Measurements from ENCODE around the gene COL6A3. TPM values are rescaled to one million over a fixed set of nuclear protein-coding genes. Genes with fewer than 3 reads are reported as not detected.

Gene COL6A3
- total RNA-seq, 2 donors from 2014 or later: 1.9 to 2.6 TPM

- peak overlapping the region; percentile 92 for H3K27ac Mint-ChIP-seq
- no peaks in the 10 kb centered on the region for H3K36me3 Mint-ChIP-seq (ENCODE audit: low read depth)
- ATAC-seq: peak; percentile 77
- H3K27me3 Mint-ChIP-seq: no peaks in the 10 kb centered on the region
- H3K9me3 ChIP-seq (ENCODE audit: control insufficient read depth, low read length, poor library complexity, severe bottlenecking): no peaks in the 10 kb centered on the region
- peaks cover 62% of the 10 kb centered on the region for H3K4me1 Mint-ChIP-seq
- DNase-seq: peak; percentile 28 to 51 (median 35)
- H3K4me3 Mint-ChIP-seq: peak overlapping the region; percentile 89
Measured at GRCh38 chr2:237434866-237435311, 20.9 kb upstream of the COL6A3 start.

GRCh38 chr2:237433920-237434676, 20.1 kb upstream of the COL6A3 start:
- Mint-ChIP-seq H3K4me3 (peak overlapping the region; percentile 89), H3K27ac (peak overlapping the region; percentile 92), H3K4me1 (peaks cover 70% of the 10 kb centered on the region), H3K27me3 (no peaks in the 10 kb centered on the region), H3K36me3 (ENCODE audit: low read depth) (no peaks in the 10 kb centered on the region)
- ATAC-seq (peak; percentile 21), DNase-seq (no peak)
- H3K9me3 ChIP-seq (ENCODE audit: control insufficient read depth, low read length, poor library complexity, severe bottlenecking): no peaks in the 10 kb centered on the region

GRCh38 chr2:237432484-237433092, 18.6 kb upstream of the COL6A3 start:
- Mint-ChIP-seq H3K27ac (peak overlapping the region; percentile 92), H3K36me3 (ENCODE audit: low read depth) (no peaks in the 10 kb centered on the region), H3K27me3 (no peaks in the 10 kb centered on the region), H3K4me3 (peak overlapping the region; percentile 89), H3K4me1 (peaks cover 74% of the 10 kb centered on the region)
- H3K9me3 ChIP-seq (ENCODE audit: control insufficient read depth, low read length, poor library complexity, severe bottlenecking): no peaks in the 10 kb centered on the region
- peak; percentile 27 to 56 (median 39) for DNase-seq
- ATAC-seq: peak; percentile 69

GRCh38 chr2:237431837-237432236, 17.9 kb upstream of the COL6A3 start:
- Mint-ChIP-seq H3K4me1 (peaks cover 74% of the 10 kb centered on the region), H3K27me3 (no peaks in the 10 kb centered on the region), H3K4me3 (peak overlapping the region; percentile 89), H3K27ac (peak overlapping the region; percentile 92), H3K36me3 (ENCODE audit: low read depth) (no peaks in the 10 kb centered on the region)
- ATAC-seq (no peak), DNase-seq (no peak)
- no peaks in the 10 kb centered on the region for H3K9me3 ChIP-seq (ENCODE audit: control insufficient read depth, low read length, poor library complexity, severe bottlenecking)

GRCh38 chr2:237431372-237431771, 17.4 kb upstream of the COL6A3 start:
- no peaks in the 10 kb centered on the region for H3K27me3 Mint-ChIP-seq
- no peaks in the 10 kb centered on the region for H3K9me3 ChIP-seq (ENCODE audit: control insufficient read depth, low read length, poor library complexity, severe bottlenecking)
- peak overlapping the region; percentile 89 for H3K4me3 Mint-ChIP-seq
- ATAC-seq (no peak), DNase-seq (no peak)
- no peaks in the 10 kb centered on the region for H3K36me3 Mint-ChIP-seq (ENCODE audit: low read depth)
- peak overlapping the region; percentile 92 for H3K27ac Mint-ChIP-seq
- H3K4me1 Mint-ChIP-seq: peaks cover 74% of the 10 kb centered on the region

GRCh38 chr2:237430861-237431260, 16.9 kb upstream of the COL6A3 start:
- no peaks in the 10 kb centered on the region for H3K27me3 Mint-ChIP-seq
- H3K27ac Mint-ChIP-seq: no peak overlapping the region
- no peaks in the 10 kb centered on the region for H3K9me3 ChIP-seq (ENCODE audit: control insufficient read depth, low read length, poor library complexity, severe bottlenecking)
- no peaks in the 10 kb centered on the region for H3K36me3 Mint-ChIP-seq (ENCODE audit: low read depth)
- no peak for DNase-seq
- no peak for ATAC-seq
- peaks cover 70% of the 10 kb centered on the region for H3K4me1 Mint-ChIP-seq
- no peak overlapping the region for H3K4me3 Mint-ChIP-seq

- Mint-ChIP-seq H3K4me3 (peak overlapping the region; percentile 71), H3K4me1 (peaks cover 61% of the 10 kb centered on the region), H3K36me3 (ENCODE audit: low read depth) (no peaks in the 10 kb centered on the region), H3K27me3 (no peaks in the 10 kb centered on the region), H3K27ac (peak overlapping the region; percentile 81)
- H3K9me3 ChIP-seq (ENCODE audit: control insufficient read depth, low read length, poor library complexity, severe bottlenecking): no peaks in the 10 kb centered on the region
- DNase-seq (no peak), ATAC-seq (peak; percentile 27)
Measured at GRCh38 chr2:237429753-237430152, 15.8 kb upstream of the COL6A3 start.

- H3K4me3 Mint-ChIP-seq: peak overlapping the region; percentile 13
- peak overlapping the region; percentile 63 for H3K27ac Mint-ChIP-seq
- peak; percentile 65 for ATAC-seq
- no peaks in the 10 kb centered on the region for H3K27me3 Mint-ChIP-seq
- no peaks in the 10 kb centered on the region for H3K9me3 ChIP-seq (ENCODE audit: control insufficient read depth, low read length, poor library complexity, severe bottlenecking)
- H3K36me3 Mint-ChIP-seq (ENCODE audit: low read depth): peaks cover 2% of the 10 kb centered on the region
- peak in 1 of 3 donors; percentile 31 for DNase-seq
- peaks cover 50% of the 10 kb centered on the region for H3K4me1 Mint-ChIP-seq
Measured at GRCh38 chr2:237427769-237428506, 14.0 kb upstream of the COL6A3 start.

GRCh38 chr2:237426517-237426916, 12.6 kb upstream of the COL6A3 start:
- H3K4me3 Mint-ChIP-seq: no peak overlapping the region
- H3K9me3 ChIP-seq (ENCODE audit: control insufficient read depth, low read length, poor library complexity, severe bottlenecking): no peaks in the 10 kb centered on the region
- peaks cover 2% of the 10 kb centered on the region for H3K36me3 Mint-ChIP-seq (ENCODE audit: low read depth)
- peak overlapping the region; percentile 3 for H3K27ac Mint-ChIP-seq
- no peaks in the 10 kb centered on the region for H3K27me3 Mint-ChIP-seq
- ATAC-seq (no peak), DNase-seq (no peak)
- peaks cover 44% of the 10 kb centered on the region for H3K4me1 Mint-ChIP-seq

GRCh38 chr2:237425320-237425719, 11.4 kb upstream of the COL6A3 start:
- DNase-seq: no peak
- Mint-ChIP-seq H3K36me3 (ENCODE audit: low read depth) (peaks cover 2% of the 10 kb centered on the region), H3K27me3 (peaks cover 3% of the 10 kb centered on the region), H3K4me1 (peaks cover 43% of the 10 kb centered on the region), H3K4me3 (no peak overlapping the region), H3K27ac (no peak overlapping the region)
- no peak for ATAC-seq
- H3K9me3 ChIP-seq (ENCODE audit: control insufficient read depth, low read length, poor library complexity, severe bottlenecking): no peaks in the 10 kb centered on the region

- no peak for ATAC-seq
- H3K4me1 Mint-ChIP-seq: peaks cover 36% of the 10 kb centered on the region
Measured at GRCh38 chr2:237424544-237424943, 10.6 kb upstream of the COL6A3 start.

GRCh38 chr2:237423891-237424290, 9.9 kb upstream of the COL6A3 start:
- H3K4me3 Mint-ChIP-seq: no peak overlapping the region
- peaks cover 2% of the 10 kb centered on the region for H3K36me3 Mint-ChIP-seq (ENCODE audit: low read depth)
- no peak overlapping the region for H3K27ac Mint-ChIP-seq
- no peak for ATAC-seq
- DNase-seq: no peak
- no peaks in the 10 kb centered on the region for H3K9me3 ChIP-seq (ENCODE audit: control insufficient read depth, low read length, poor library complexity, severe bottlenecking)
- H3K27me3 Mint-ChIP-seq: peaks cover 6% of the 10 kb centered on the region
- peaks cover 29% of the 10 kb centered on the region for H3K4me1 Mint-ChIP-seq

More at GRCh38 chr2:237424544-237424943, 10.6 kb upstream of the COL6A3 start:
- H3K9me3 ChIP-seq (ENCODE audit: control insufficient read depth, low read length, poor library complexity, severe bottlenecking): no peaks in the 10 kb centered on the region
- Mint-ChIP-seq H3K4me3 (peak overlapping the region; percentile 19), H3K36me3 (ENCODE audit: low read depth) (peaks cover 2% of the 10 kb centered on the region), H3K27me3 (peaks cover 6% of the 10 kb centered on the region), H3K27ac (peak overlapping the region; percentile 56)
- DNase-seq: no peak

GRCh38 chr2:237422309-237422708, 8.3 kb upstream of the COL6A3 start:
- ATAC-seq: no peak
- no peaks in the 10 kb centered on the region for H3K9me3 ChIP-seq (ENCODE audit: control insufficient read depth, low read length, poor library complexity, severe bottlenecking)
- no peak for DNase-seq
- Mint-ChIP-seq H3K4me1 (peaks cover 19% of the 10 kb centered on the region), H3K27me3 (peaks cover 6% of the 10 kb centered on the region), H3K36me3 (ENCODE audit: low read depth) (peaks cover 2% of the 10 kb centered on the region), H3K4me3 (peak overlapping the region; percentile 12), H3K27ac (no peak overlapping the region)

Data from T-helper 17 cell (primary cell).